ENCODE measurements around the gene SLC8A1.
"Not testable (repeated sequence)": the region's sequence is repeated elsewhere in the genome, so short reads cannot be mapped to it uniquely, and the experiment has no call there.

SLC8A1 gene

GRCh38 chr2:40108851-40109250 lies 343.0 kb downstream of the SLC8A1 start:
- DNase-seq (ENCODE audit: low read depth), result no peak

- DNase-seq (ENCODE audit: low read depth), result no peak
Measured at GRCh38 chr2:40106061-40106460, 345.8 kb downstream of the SLC8A1 start.

GRCh38 chr2:40105593-40105992 lies 346.3 kb downstream of the SLC8A1 start:
- no peak for DNase-seq (ENCODE audit: low read depth)

GRCh38 chr2:40103590-40103989 lies 348.3 kb downstream of the SLC8A1 start:
- no peak for DNase-seq (ENCODE audit: low read depth)

- DNase-seq (ENCODE audit: low read depth), result no peak
Measured at GRCh38 chr2:40103163-40103562, 348.7 kb downstream of the SLC8A1 start.

GRCh38 chr2:40102447-40102846 lies 349.4 kb downstream of the SLC8A1 start:
- no peak for DNase-seq (ENCODE audit: low read depth)

- DNase-seq (ENCODE audit: low read depth), result no peak
Measured at GRCh38 chr2:40101131-40101575, 350.7 kb downstream of the SLC8A1 start.

- no peak for DNase-seq (ENCODE audit: low read depth)
Measured at GRCh38 chr2:40100676-40101075, 351.2 kb downstream of the SLC8A1 start.

- no peak for DNase-seq (ENCODE audit: low read depth)
Measured at GRCh38 chr2:40098786-40099470, 353.0 kb downstream of the SLC8A1 start.

- DNase-seq (ENCODE audit: low read depth), result no peak
Measured at GRCh38 chr2:40097691-40098385, 354.1 kb downstream of the SLC8A1 start.

- DNase-seq (ENCODE audit: low read depth), result no peak
Measured at GRCh38 chr2:40096360-40096759, 355.5 kb downstream of the SLC8A1 start.

GRCh38 chr2:40095000-40095399 lies 356.9 kb downstream of the SLC8A1 start:
- no peak for DNase-seq (ENCODE audit: low read depth)

GRCh38 chr2:40094451-40094850 lies 357.4 kb downstream of the SLC8A1 start:
- DNase-seq (ENCODE audit: low read depth), result no peak

- no peak for DNase-seq (ENCODE audit: low read depth)
Measured at GRCh38 chr2:40093021-40093675, 358.7 kb downstream of the SLC8A1 start.

- no peak for DNase-seq (ENCODE audit: low read depth)
Measured at GRCh38 chr2:40090044-40090443, 361.8 kb downstream of the SLC8A1 start.

- no peak for DNase-seq (ENCODE audit: low read depth)
Measured at GRCh38 chr2:40087927-40088326, 364.0 kb downstream of the SLC8A1 start.

- no peak for DNase-seq (ENCODE audit: low read depth)
Measured at GRCh38 chr2:40087434-40087833, 364.5 kb downstream of the SLC8A1 start.

GRCh38 chr2:40085786-40086185 lies 366.1 kb downstream of the SLC8A1 start:
- no peak for DNase-seq (ENCODE audit: low read depth)

- not testable (repeated sequence) for DNase-seq (ENCODE audit: low read depth)
Measured at GRCh38 chr2:40073336-40073735, 378.6 kb downstream of the SLC8A1 start.

- no peak for DNase-seq (ENCODE audit: low read depth)
Measured at GRCh38 chr2:40072442-40073232, 379.3 kb downstream of the SLC8A1 start.

- DNase-seq (ENCODE audit: low read depth), result no peak
Measured at GRCh38 chr2:40062381-40062780, 389.5 kb downstream of the SLC8A1 start.

GRCh38 chr2:40049781-40050180 lies 402.1 kb downstream of the SLC8A1 start:
- DNase-seq (ENCODE audit: low read depth), result no peak
